HepG2 (cell line): Measurements from ENCODE around the gene MYADML2. TPM values are rescaled to one million over a fixed set of nuclear protein-coding genes. Genes with fewer than 3 reads are reported as not detected.
A peak's percentile ranks its signal among the peaks of the same experiment; 100 is the strongest.

Source experiments
- ATRX ChIP-seq: sonication (generic); formaldehyde crosslinking; IDR thresholded peaks from 2 replicates; pipeline ENCODE4 v1.4.0; 2020; ENCODE audit warnings: missing genetic modification reagents, borderline replicate concordance
- DR1 ChIP-seq: sonication (generic); formaldehyde crosslinking; IDR thresholded peaks from 2 replicates; pipeline ENCODE4 v1.8.0; 2021; ENCODE audit warnings: mild to moderate bottlenecking, missing genetic modification reagents, inconsistent platforms
- NFIB ChIP-seq: sonication (generic); formaldehyde crosslinking; IDR thresholded peaks from 2 replicates; pipeline ENCODE4 v1.9.0; 2021; ENCODE audit warnings: missing genetic modification reagents, mild to moderate bottlenecking, borderline replicate concordance
- NR1H2 ChIP-seq: sonication (generic); formaldehyde crosslinking; IDR thresholded peaks from 2 replicates; pipeline ENCODE4 v1.8.1; 2022; ENCODE audit warnings: low read depth, missing genetic modification reagents, borderline replicate concordance
- RARG ChIP-seq: sonication (generic); formaldehyde crosslinking; IDR thresholded peaks from 2 replicates; pipeline ENCODE4 v1.4.0; 2020; ENCODE audit warnings: low read depth, mild to moderate bottlenecking, missing genetic modification reagents
- RXRB ChIP-seq: IDR thresholded peaks from 2 replicates; pipeline ENCODE4 v1.6.1; 2016; ENCODE audit warnings: borderline replicate concordance, missing genetic modification reagents, missing compliant biosample characterization
- TAF15 ChIP-seq: fragments of 200-400 bp; formaldehyde crosslinking; IDR thresholded peaks from one replicate; pipeline ENCODE4 v1.6.1; 2018; ENCODE audit warnings: mild to moderate bottlenecking, low read depth, low read length; ENCODE audit not compliant: poor library complexity, severe bottlenecking
- ZFYVE20 ChIP-seq: sonication (generic); formaldehyde crosslinking; IDR thresholded peaks from 2 replicates; pipeline ENCODE4 v1.8.0; 2023; ENCODE audit warnings: low read depth, mild to moderate bottlenecking, moderate library complexity, missing genetic modification reagents, borderline replicate concordance
- ZKSCAN1 ChIP-seq: fragments of 150-350 bp; IDR thresholded peaks from 2 replicates; pipeline ENCODE4 v1.6.1; 2014; ENCODE audit warnings: low read length
- ZNF343 ChIP-seq: sonication (generic); formaldehyde crosslinking; IDR thresholded peaks from 2 replicates; pipeline ENCODE4 v1.4.0; 2020; ENCODE audit warnings: mild to moderate bottlenecking, missing genetic modification reagents
- ZNF350 ChIP-seq: sonication (generic); formaldehyde crosslinking; IDR thresholded peaks from 2 replicates; pipeline ENCODE4 v1.4.0; 2020; ENCODE audit warnings: mild to moderate bottlenecking, low read depth, missing genetic modification reagents, borderline replicate concordance
- ZNF367 ChIP-seq: sonication (generic); formaldehyde crosslinking; IDR thresholded peaks from 2 replicates; pipeline ENCODE4 v1.4.0; 2020; ENCODE audit warnings: missing genetic modification reagents, borderline replicate concordance
- ZNF569 ChIP-seq: sonication (generic); formaldehyde crosslinking; IDR thresholded peaks from 2 replicates; pipeline ENCODE4 v1.5.0; 2020; ENCODE audit warnings: mild to moderate bottlenecking, missing genetic modification reagents, moderate library complexity, borderline replicate concordance
- ZNF713 ChIP-seq: sonication (generic); formaldehyde crosslinking; IDR thresholded peaks from 2 replicates; pipeline ENCODE4 v1.4.0; 2020; ENCODE audit warnings: mild to moderate bottlenecking, missing genetic modification reagents
- ZNF75D ChIP-seq: sonication (generic); formaldehyde crosslinking; IDR thresholded peaks from 2 replicates; pipeline ENCODE4 v1.8.1; 2023; ENCODE audit warnings: missing genetic modification reagents, mild to moderate bottlenecking, borderline replicate concordance
- ZNF816 ChIP-seq: sonication (generic); formaldehyde crosslinking; IDR thresholded peaks from 2 replicates; pipeline ENCODE4 v1.8.0; 2022; ENCODE audit warnings: missing genetic modification reagents, mild to moderate bottlenecking, borderline replicate concordance
- polyA plus RNA-seq, 8 experiments: library from polyadenylated mRNA; depleted of rRNA in 3 of 8; stranded (reverse) in 7 of 8; unstranded in 1 of 8; fragments of >200 nt; fragmentation: Illumina TruSeq in 4 of 8; extraction: Trizol in 4 of 8; gene quantifications; 2 replicates each; pipeline versions ENCODE4 v1.2.1 to v1.2.3, GENCODE V29; 2011 to 2016; ENCODE audit warnings: low read depth in 4 of 8, missing spikeins in 1 of 8, mixed read lengths in 1 of 8; ENCODE audit not compliant: insufficient read depth in 1 of 8
- total RNA-seq, 5 experiments: library from RNA; depleted of rRNA; stranded (reverse); fragments of >200 nt; fragmentation: Illumina TruSeq; extraction: Trizol; gene quantifications; 2 replicates each; pipeline ENCODE4 v1.2.3, GENCODE V29; 2016; ENCODE audit warnings: low read depth in 1 of 5
- TF ChIP-seq, protein P1 (sequence below): sonication (generic); formaldehyde crosslinking; IDR thresholded peaks from 2 replicates; pipeline ENCODE4 v1.5.0; 2020; ENCODE audit warnings: mild to moderate bottlenecking, missing genetic modification reagents, borderline replicate concordance
- TF ChIP-seq, protein P2 (sequence below): sonication (generic); formaldehyde crosslinking; IDR thresholded peaks from 2 replicates; pipeline ENCODE4 v1.4.0; 2020; ENCODE audit warnings: missing genetic modification reagents
- TF ChIP-seq, protein P3 (sequence below): sonication (generic); formaldehyde crosslinking; IDR thresholded peaks from 2 replicates; pipeline ENCODE4 v1.5.0; 2020; ENCODE audit warnings: missing genetic modification reagents
- TF ChIP-seq, protein P4 (sequence below): IDR thresholded peaks from 2 replicates; pipeline ENCODE4 v1.6.1; 2016; ENCODE audit warnings: low read depth

MYADML2 gene
- total and polyA plus RNA-seq, 2 of the 13 experiments (the other 11 are each of a cell fraction or from before 2014, with no cell fraction given) = not detected

DNA sequence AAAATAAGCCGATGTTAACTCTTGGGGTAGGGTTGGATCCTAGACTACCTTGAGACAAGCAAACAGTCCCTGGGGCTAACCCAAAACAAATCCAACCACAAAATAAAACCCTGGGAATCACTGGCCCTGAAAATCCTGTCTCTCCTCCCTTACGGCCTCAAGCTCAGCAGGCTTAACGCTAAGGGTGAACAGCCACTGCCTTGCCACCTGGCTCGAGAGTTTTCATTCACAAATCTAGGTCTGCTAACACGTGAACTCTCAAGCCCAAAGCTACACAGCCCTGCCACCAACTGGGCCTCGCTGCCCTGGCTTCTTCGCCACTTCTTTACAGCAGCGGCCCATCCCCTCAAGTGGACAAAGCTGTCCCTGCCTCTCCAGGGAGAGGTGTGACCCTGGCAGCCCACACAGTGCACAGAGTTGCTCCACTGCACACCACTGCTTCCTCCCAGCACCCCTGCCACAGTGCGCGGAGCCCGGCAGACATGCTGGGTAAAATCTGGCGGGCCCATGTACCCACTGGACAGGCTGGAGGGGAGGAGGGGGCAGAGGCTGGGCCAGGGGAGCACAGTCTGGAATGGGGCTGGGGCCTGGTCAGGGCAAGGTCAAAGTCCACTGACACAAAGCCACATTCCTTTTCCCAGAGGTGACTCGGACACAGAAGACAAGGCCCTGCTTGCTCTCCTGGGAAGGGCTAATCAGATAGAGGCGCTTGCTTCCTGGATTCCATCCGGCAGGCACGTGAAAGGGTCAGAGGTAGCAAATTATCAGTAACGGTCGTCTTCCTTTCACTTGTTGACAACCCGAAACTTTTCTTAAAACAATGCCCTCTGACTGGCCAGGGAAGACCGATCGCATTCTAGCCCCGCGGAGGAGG, 36.8 kb downstream of the MYADML2 start (continued):
- 0 out of 2 replicates have a peak, but pooled peaks have one; percentile 14 for TF ChIP-seq ZFYVE20 (CRISPR knock-in tag)
- TF ChIP-seq, protein P1, sequence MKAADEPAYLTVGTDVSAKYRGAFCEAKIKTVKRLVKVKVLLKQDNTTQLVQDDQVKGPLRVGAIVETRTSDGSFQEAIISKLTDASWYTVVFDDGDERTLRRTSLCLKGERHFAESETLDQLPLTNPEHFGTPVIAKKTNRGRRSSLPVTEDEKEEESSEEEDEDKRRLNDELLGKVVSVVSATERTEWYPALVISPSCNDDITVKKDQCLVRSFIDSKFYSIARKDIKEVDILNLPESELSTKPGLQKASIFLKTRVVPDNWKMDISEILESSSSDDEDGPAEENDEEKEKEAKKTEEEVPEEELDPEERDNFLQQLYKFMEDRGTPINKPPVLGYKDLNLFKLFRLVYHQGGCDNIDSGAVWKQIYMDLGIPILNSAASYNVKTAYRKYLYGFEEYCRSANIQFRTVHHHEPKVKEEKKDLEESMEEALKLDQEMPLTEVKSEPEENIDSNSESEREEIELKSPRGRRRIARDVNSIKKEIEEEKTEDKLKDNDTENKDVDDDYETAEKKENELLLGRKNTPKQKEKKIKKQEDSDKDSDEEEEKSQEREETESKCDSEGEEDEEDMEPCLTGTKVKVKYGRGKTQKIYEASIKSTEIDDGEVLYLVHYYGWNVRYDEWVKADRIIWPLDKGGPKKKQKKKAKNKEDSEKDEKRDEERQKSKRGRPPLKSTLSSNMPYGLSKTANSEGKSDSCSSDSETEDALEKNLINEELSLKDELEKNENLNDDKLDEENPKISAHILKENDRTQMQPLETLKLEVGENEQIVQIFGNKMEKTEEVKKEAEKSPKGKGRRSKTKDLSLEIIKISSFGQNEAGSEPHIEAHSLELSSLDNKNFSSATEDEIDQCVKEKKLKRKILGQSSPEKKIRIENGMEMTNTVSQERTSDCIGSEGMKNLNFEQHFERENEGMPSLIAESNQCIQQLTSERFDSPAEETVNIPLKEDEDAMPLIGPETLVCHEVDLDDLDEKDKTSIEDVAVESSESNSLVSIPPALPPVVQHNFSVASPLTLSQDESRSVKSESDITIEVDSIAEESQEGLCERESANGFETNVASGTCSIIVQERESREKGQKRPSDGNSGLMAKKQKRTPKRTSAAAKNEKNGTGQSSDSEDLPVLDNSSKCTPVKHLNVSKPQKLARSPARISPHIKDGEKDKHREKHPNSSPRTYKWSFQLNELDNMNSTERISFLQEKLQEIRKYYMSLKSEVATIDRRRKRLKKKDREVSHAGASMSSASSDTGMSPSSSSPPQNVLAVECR (CRISPR knock-in tag) = peak; percentile 96
- no peak for TF ChIP-seq ZNF75D (CRISPR knock-in tag)
- TF ChIP-seq, protein P2, sequence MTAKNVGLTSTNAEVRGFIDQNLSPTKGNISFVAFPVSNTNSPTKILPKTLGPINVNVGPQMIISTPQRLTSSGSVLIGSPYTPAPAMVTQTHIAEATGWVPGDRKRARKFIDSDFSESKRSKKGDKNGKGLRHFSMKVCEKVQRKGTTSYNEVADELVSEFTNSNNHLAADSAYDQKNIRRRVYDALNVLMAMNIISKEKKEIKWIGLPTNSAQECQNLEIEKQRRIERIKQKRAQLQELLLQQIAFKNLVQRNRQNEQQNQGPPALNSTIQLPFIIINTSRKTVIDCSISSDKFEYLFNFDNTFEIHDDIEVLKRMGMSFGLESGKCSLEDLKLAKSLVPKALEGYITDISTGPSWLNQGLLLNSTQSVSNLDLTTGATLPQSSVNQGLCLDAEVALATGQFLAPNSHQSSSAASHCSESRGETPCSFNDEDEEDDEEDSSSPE (CRISPR knock-in tag) = peak; percentile 62
- no peak for TF ChIP-seq TAF15
- TF ChIP-seq NFIB (CRISPR knock-in tag) = no peak
- peak; percentile 67; the same call in 1 of the 2 replicates for TF ChIP-seq ZNF343 (CRISPR knock-in tag)
- no peak for TF ChIP-seq ZNF367
- peak; percentile 95 for TF ChIP-seq ZNF350 (CRISPR knock-in tag)
- TF ChIP-seq NR1H2 (CRISPR knock-in tag) = no peak
- TF ChIP-seq, protein P3, sequence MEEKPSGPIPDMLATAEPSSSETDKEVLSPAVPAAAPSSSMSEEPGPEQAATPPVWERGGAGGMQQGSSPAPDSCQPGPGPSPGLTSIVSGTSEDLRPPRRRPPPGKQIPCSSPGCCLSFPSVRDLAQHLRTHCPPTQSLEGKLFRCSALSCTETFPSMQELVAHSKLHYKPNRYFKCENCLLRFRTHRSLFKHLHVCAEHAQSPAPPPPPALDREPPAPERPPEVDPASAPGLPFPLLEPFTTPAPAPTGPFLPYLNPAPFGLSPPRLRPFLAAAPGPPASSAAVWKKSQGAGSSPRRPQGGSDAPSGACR (CRISPR knock-in tag) = peak; percentile 47; the same call in 1 of the 2 replicates
- TF ChIP-seq ATRX (CRISPR knock-in tag) = no peak
- TF ChIP-seq, protein P4, sequence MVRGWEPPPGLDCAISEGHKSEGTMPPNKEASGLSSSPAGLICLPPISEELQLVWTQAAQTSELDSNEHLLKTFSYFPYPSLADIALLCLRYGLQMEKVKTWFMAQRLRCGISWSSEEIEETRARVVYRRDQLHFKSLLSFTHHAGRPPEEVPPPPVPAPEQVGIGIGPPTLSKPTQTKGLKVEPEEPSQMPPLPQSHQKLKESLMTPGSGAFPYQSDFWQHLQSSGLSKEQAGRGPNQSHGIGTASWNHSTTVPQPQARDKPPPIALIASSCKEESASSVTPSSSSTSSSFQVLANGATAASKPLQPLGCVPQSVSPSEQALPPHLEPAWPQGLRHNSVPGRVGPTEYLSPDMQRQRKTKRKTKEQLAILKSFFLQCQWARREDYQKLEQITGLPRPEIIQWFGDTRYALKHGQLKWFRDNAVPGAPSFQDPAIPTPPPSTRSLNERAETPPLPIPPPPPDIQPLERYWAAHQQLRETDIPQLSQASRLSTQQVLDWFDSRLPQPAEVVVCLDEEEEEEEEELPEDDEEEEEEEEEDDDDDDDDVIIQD (CRISPR knock-in tag) = no peak; the same call in 1 of the 2 replicates
- TF ChIP-seq RARG (CRISPR knock-in tag) = no peak
- TF ChIP-seq ZNF569 = 0 out of 2 replicates have a peak, but pooled peaks have one; percentile 88
- TF ChIP-seq ZNF713 (CRISPR knock-in tag) = 0 out of 2 replicates have a peak, but pooled peaks have one; percentile 34
- peak; percentile 57; the same call in 1 of the 2 replicates for TF ChIP-seq DR1
- TF ChIP-seq ZNF816 (CRISPR knock-in tag) = no peak; the same call in 1 of the 2 replicates
- peak; percentile 91 for TF ChIP-seq RXRB (CRISPR knock-in tag)
- no peak for TF ChIP-seq ZKSCAN1
